GM12892 (cell line): ENCODE measurements around the gene SLC25A13.

Experiments
- POLR2A ChIP-seq: IDR thresholded peaks from 2 replicates; pipeline ENCODE4 v1.6.1; 2011; ENCODE audit warnings: low read depth, low read length, control low read depth
- POLR2AphosphoS5 ChIP-seq: IDR thresholded peaks from 2 replicates; pipeline ENCODE4 v1.6.1; 2011; ENCODE audit warnings: low read depth, low read length, control low read depth

DNA sequence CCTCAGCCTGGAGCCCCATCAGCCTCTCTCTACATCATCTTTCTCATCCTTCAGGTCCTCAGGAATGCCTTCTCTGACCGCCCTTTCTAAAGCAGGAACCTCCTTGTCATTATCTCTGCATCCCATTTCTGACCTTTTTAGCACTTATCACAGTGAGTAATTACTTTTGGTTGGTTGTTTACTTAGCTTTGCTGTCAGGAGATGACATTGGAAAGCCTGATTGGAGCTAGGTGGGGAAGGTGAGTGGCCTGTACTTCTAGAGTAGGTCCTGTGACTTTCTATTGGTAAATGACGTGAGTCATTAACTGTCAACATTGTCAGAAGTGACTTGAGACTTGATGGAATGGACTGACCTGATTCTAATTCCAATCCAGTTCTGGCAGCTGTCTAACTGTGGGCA lies 9.3 kb upstream of the SLC25A13 start:
- TF ChIP-seq POLR2A (no peak), POLR2AphosphoS5 (no peak)
